SU-DHL-6 (cell line): ENCODE results near the gene GOSR2.

Experiments used
- EZH2phosphoT487 ChIP-seq: fragments of 200-600 bp; sonication (generic), shearing (Covaris generic); conservative IDR thresholded peaks from 2 replicates; pipeline ENCODE4 v1.6.1; 2018; ENCODE audit warnings: mild to moderate bottlenecking, antibody characterized with exemption, low read length, moderate library complexity, mixed read lengths
- TF ChIP-seq, protein P1 (sequence below): fragments of 200-600 bp; sonication (generic); IDR thresholded peaks from one replicate; pipeline ENCODE4 v1.5.1; 2017; ENCODE audit warnings: antibody characterized with exemption, mild to moderate bottlenecking, low read length, moderate library complexity; ENCODE audit not compliant: insufficient read depth, poor library complexity, severe bottlenecking

DNA sequence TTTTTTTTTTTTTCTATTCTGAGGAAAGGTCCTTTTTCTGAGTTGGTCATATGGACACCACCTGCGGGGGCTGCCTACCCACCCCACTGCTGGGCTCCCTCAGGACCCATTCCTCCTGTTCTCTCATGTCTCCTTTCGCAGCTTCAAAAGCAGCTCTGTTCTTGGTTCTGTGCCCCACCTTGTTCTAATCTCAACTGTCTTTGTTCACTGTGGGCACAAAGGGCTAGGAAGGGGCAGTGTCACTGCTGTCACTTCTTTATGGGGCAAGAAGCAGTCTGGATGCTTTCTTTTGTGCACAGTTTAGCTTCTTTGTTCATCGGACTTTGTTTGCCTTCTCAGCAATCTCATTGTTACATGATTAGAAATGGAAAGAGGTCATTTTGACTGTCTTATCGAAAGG lies 7.1 kb downstream of the GOSR2 start:
- TF ChIP-seq, protein P1, sequence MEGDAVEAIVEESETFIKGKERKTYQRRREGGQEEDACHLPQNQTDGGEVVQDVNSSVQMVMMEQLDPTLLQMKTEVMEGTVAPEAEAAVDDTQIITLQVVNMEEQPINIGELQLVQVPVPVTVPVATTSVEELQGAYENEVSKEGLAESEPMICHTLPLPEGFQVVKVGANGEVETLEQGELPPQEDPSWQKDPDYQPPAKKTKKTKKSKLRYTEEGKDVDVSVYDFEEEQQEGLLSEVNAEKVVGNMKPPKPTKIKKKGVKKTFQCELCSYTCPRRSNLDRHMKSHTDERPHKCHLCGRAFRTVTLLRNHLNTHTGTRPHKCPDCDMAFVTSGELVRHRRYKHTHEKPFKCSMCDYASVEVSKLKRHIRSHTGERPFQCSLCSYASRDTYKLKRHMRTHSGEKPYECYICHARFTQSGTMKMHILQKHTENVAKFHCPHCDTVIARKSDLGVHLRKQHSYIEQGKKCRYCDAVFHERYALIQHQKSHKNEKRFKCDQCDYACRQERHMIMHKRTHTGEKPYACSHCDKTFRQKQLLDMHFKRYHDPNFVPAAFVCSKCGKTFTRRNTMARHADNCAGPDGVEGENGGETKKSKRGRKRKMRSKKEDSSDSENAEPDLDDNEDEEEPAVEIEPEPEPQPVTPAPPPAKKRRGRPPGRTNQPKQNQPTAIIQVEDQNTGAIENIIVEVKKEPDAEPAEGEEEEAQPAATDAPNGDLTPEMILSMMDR = no peak
- no peak for TF ChIP-seq EZH2phosphoT487
